Measurements from ENCODE around the gene MLKL. TPM values are rescaled to one million over a fixed set of nuclear protein-coding genes. Genes with fewer than 3 reads are reported as not detected.

MLKL gene
- total and polyA plus RNA-seq, 2 experiments from 2014 or later: 10.4 to 13.6 TPM

- Histone ChIP-seq H3F3A (ENCODE audit: insufficient read depth) (no peaks in the 10 kb centered on the region), H3K36me3 (ENCODE audit: low read depth) (no peaks in the 10 kb centered on the region), H3K9me3 (ENCODE audit: low read depth) (no peaks in the 10 kb centered on the region), H3K79me2 (ENCODE audit: insufficient read depth) (no peaks in the 10 kb centered on the region), H3K27me3 (replicated peaks; ENCODE audit: insufficient read depth) (no peaks in the 10 kb centered on the region), H3K27ac (no peak overlapping the region), H3K4me2 (ENCODE audit: unreplicated experiment) (no peak overlapping the region), H3K4me3 (no peak overlapping the region), H3K9me2 (ENCODE audit: insufficient read depth) (no peaks in the 10 kb centered on the region), H3K9ac (no peak overlapping the region), H4K20me1 (ENCODE audit: insufficient read depth) (no peaks in the 10 kb centered on the region), H2AFZ (no peak overlapping the region), H3K4me1 (ENCODE audit: insufficient read depth) (peaks cover 8% of the 10 kb centered on the region)
- in situ Hi-C loops (cut with MboI): no loop called here
- no peak for DNase-seq
- TF ChIP-seq EZH2phosphoT487 (IDR thresholded peaks at IDR 0.05; ENCODE audit: insufficient read depth, low read depth): no peak
- TF ChIP-seq EZH2 (IDR thresholded peaks at IDR 0.05; ENCODE audit: insufficient read depth, poor library complexity, severe bottlenecking): no peak
- WGBS, 2 experiments (ENCODE audit: low coverage in 1 of 2, low lambda C conversion rate in 2 of 2, missing lambda C conversion rate in 2 of 2): 77 to 87% methylated on average over 9 to 11 of the region's 11 CpGs
These were observed 21.1 kb upstream of the MLKL start for GRCh38 chr16:74721716-74722115.

DNA sequence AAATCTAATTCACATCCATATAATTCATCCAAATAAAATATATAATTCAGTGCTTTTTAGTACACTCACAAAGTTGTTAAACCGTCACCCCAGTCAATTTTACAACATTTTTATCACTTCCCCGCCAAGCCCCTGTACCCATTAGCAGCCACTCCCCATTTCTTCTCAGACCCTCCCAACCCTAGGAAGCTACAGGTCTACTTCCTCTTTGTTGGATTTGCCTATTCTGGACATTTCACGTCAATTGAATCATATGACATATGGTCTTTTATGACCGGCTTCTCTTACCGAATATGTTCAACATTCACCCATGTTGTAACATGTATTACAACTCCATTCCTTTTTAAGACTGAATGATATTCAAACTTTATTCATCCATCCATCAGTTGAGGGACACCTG is 19.9 kb upstream of the MLKL start:
- H4K20me1 ChIP-seq (ENCODE audit: insufficient read depth): no peaks in the 10 kb centered on the region
- no peak for TF ChIP-seq EZH2 (IDR thresholded peaks at IDR 0.05; ENCODE audit: insufficient read depth, poor library complexity, severe bottlenecking)
- no peak for TF ChIP-seq EZH2phosphoT487 (IDR thresholded peaks at IDR 0.05; ENCODE audit: insufficient read depth, low read depth)
- no peak overlapping the region for H3K9ac ChIP-seq
- WGBS, 2 experiments (ENCODE audit: low coverage in 1 of 2, low lambda C conversion rate in 2 of 2, missing lambda C conversion rate in 2 of 2): 47 to 49% methylated on average over 5 of the region's 5 CpGs
- DNase-seq: no peak
- no peak overlapping the region for H3K27ac ChIP-seq
- in situ Hi-C loops (cut with MboI): no loop called here
- no peaks in the 10 kb centered on the region for H3K9me3 ChIP-seq (ENCODE audit: low read depth)
- no peak overlapping the region for H3K4me3 ChIP-seq
- H3F3A ChIP-seq (ENCODE audit: insufficient read depth): no peaks in the 10 kb centered on the region
- no peaks in the 10 kb centered on the region for H3K27me3 ChIP-seq (replicated peaks; ENCODE audit: insufficient read depth)
- peaks cover 8% of the 10 kb centered on the region for H3K4me1 ChIP-seq (ENCODE audit: insufficient read depth)
- no peaks in the 10 kb centered on the region for H3K9me2 ChIP-seq (ENCODE audit: insufficient read depth)
- H3K36me3 ChIP-seq (ENCODE audit: low read depth): no peaks in the 10 kb centered on the region
- H3K4me2 ChIP-seq (ENCODE audit: unreplicated experiment): no peak overlapping the region
- no peaks in the 10 kb centered on the region for H3K79me2 ChIP-seq (ENCODE audit: insufficient read depth)
- H2AFZ ChIP-seq: no peak overlapping the region

GRCh38 chr16:74718741-74719610 is 18.3 kb upstream of the MLKL start:
- DNase-seq: no peak
- Histone ChIP-seq H3K9me3 (ENCODE audit: low read depth) (no peaks in the 10 kb centered on the region), H4K20me1 (ENCODE audit: insufficient read depth) (no peaks in the 10 kb centered on the region), H3K4me1 (ENCODE audit: insufficient read depth) (no peaks in the 10 kb centered on the region), H3K4me3 (no peak overlapping the region), H3K36me3 (ENCODE audit: low read depth) (no peaks in the 10 kb centered on the region), H2AFZ (no peak overlapping the region), H3K4me2 (ENCODE audit: unreplicated experiment) (no peak overlapping the region), H3K79me2 (ENCODE audit: insufficient read depth) (no peaks in the 10 kb centered on the region), H3K9ac (no peak overlapping the region), H3F3A (ENCODE audit: insufficient read depth) (no peaks in the 10 kb centered on the region), H3K9me2 (ENCODE audit: insufficient read depth) (no peaks in the 10 kb centered on the region), H3K27me3 (replicated peaks; ENCODE audit: insufficient read depth) (no peaks in the 10 kb centered on the region), H3K27ac (no peak overlapping the region)
- WGBS, 2 experiments (ENCODE audit: low coverage in 1 of 2, low lambda C conversion rate in 2 of 2, missing lambda C conversion rate in 2 of 2): 68 to 72% methylated on average over 25 to 27 of the region's 27 CpGs
- TF ChIP-seq EZH2 (IDR thresholded peaks at IDR 0.05; ENCODE audit: insufficient read depth, poor library complexity, severe bottlenecking): no peak
- no peak for TF ChIP-seq EZH2phosphoT487 (IDR thresholded peaks at IDR 0.05; ENCODE audit: insufficient read depth, low read depth)
- in situ Hi-C loops (cut with MboI): no loop called here

GRCh38 chr16:74718140-74718539 is 17.5 kb upstream of the MLKL start:
- Histone ChIP-seq H3K27ac (no peak overlapping the region), H3K4me1 (ENCODE audit: insufficient read depth) (no peaks in the 10 kb centered on the region), H3K79me2 (ENCODE audit: insufficient read depth) (no peaks in the 10 kb centered on the region), H4K20me1 (ENCODE audit: insufficient read depth) (no peaks in the 10 kb centered on the region), H3K4me3 (no peak overlapping the region), H2AFZ (no peak overlapping the region), H3F3A (ENCODE audit: insufficient read depth) (no peaks in the 10 kb centered on the region), H3K4me2 (ENCODE audit: unreplicated experiment) (no peak overlapping the region), H3K36me3 (ENCODE audit: low read depth) (no peaks in the 10 kb centered on the region), H3K9ac (no peak overlapping the region), H3K27me3 (replicated peaks; ENCODE audit: insufficient read depth) (no peaks in the 10 kb centered on the region), H3K9me2 (ENCODE audit: insufficient read depth) (no peaks in the 10 kb centered on the region), H3K9me3 (ENCODE audit: low read depth) (no peaks in the 10 kb centered on the region)
- 63 to 66% methylated on average over 13 of the region's 13 CpGs for WGBS, 2 experiments (ENCODE audit: low coverage in 1 of 2, low lambda C conversion rate in 2 of 2, missing lambda C conversion rate in 2 of 2)
- no peak for TF ChIP-seq EZH2phosphoT487 (IDR thresholded peaks at IDR 0.05; ENCODE audit: insufficient read depth, low read depth)
- TF ChIP-seq EZH2 (IDR thresholded peaks at IDR 0.05; ENCODE audit: insufficient read depth, poor library complexity, severe bottlenecking): no peak
- DNase-seq: no peak
- in situ Hi-C loops (cut with MboI): no loop called here

All from GM23248 (cell line).